OCI-LY1 (cell line): ENCODE data around the gene NBPF4.

Experiments
- H2AFZ ChIP-seq: fragments of 200-600 bp; sonication (generic), shearing (Covaris generic); 2 replicates; pipeline ENCODE4 v1.6.0; 2014; ENCODE audit warnings: antibody characterized with exemption, mild to moderate bottlenecking, low read length
- H3F3A ChIP-seq: fragments of 200-600 bp; sonication (generic), shearing (Covaris generic); 2 replicates; pipeline ENCODE4 v1.6.0; 2014; ENCODE audit warnings: mild to moderate bottlenecking, antibody characterized with exemption, low read length, moderate library complexity; ENCODE audit not compliant: insufficient read depth
- H3K27ac ChIP-seq: fragments of 200-600 bp; sonication (generic); 2 replicates; pipeline ENCODE4 v1.5.1; 2014; ENCODE audit warnings: low read length, mixed run types, mild to moderate bottlenecking, low read depth; ENCODE audit not compliant: poor library complexity, severe bottlenecking
- H3K27me3 ChIP-seq: fragments of 200-600 bp; sonication (generic); 2 replicates; pipeline ENCODE4 v1.6.0; 2014; ENCODE audit warnings: antibody characterized with exemption, mild to moderate bottlenecking, low read length, moderate library complexity; ENCODE audit not compliant: insufficient read depth
- H3K36me3 ChIP-seq: fragments of 200-600 bp; sonication (generic); 2 replicates; pipeline ENCODE4 v1.6.1; 2014; ENCODE audit warnings: mild to moderate bottlenecking, antibody characterized with exemption, low read length, moderate library complexity, mixed read lengths; ENCODE audit not compliant: insufficient read depth
- H3K4me1 ChIP-seq: fragments of 200-600 bp; sonication (generic); 2 replicates; pipeline ENCODE4 v1.5.1; 2014; ENCODE audit warnings: mild to moderate bottlenecking, low read length, moderate library complexity; ENCODE audit not compliant: insufficient read depth, severe bottlenecking
- H3K4me2 ChIP-seq: fragments of 200-600 bp; sonication (generic), shearing (Covaris generic); 2 replicates; pipeline ENCODE4 v1.6.1; 2014; ENCODE audit warnings: low read length
- H3K4me3 ChIP-seq: fragments of 200-600 bp; sonication (generic); 2 replicates; pipeline ENCODE4 v1.5.1; 2014; ENCODE audit warnings: low read length, low read depth, mild to moderate bottlenecking, mixed read lengths; ENCODE audit not compliant: poor library complexity, severe bottlenecking
- H3K79me2 ChIP-seq: fragments of 200-600 bp; shearing (Covaris generic); 2 replicates; pipeline ENCODE4 v1.6.1; 2016; ENCODE audit warnings: mixed run types, low read length, mixed read lengths; ENCODE audit not compliant: insufficient read depth
- H3K9ac ChIP-seq: fragments of 200-600 bp; sonication (generic), shearing (Covaris generic); 2 replicates; pipeline ENCODE4 v1.6.1; 2014; ENCODE audit warnings: mild to moderate bottlenecking, low read length, mixed read lengths
- H3K9me2 ChIP-seq: fragments of 200-600 bp; sonication (generic), shearing (Covaris generic); 2 replicates; pipeline ENCODE4 v1.6.1; 2014; ENCODE audit warnings: low read depth, mild to moderate bottlenecking, low read length, mixed read lengths
- H3K9me3 ChIP-seq: fragments of 200-600 bp; shearing (Covaris generic); 2 replicates; pipeline ENCODE4 v1.6.1; 2014; ENCODE audit warnings: low read length, mixed read lengths
- H4K20me1 ChIP-seq: fragments of 200-600 bp; sonication (generic), shearing (Covaris generic); 2 replicates; pipeline ENCODE4 v1.6.0; 2016; ENCODE audit warnings: mild to moderate bottlenecking, low read length; ENCODE audit not compliant: insufficient read depth
- EZH2 ChIP-seq: fragments of 200-600 bp; sonication (generic), shearing (Covaris generic); IDR thresholded peaks from 2 replicates; pipeline ENCODE4 v1.8.0; 2017; ENCODE audit warnings: borderline replicate concordance, mixed run types, mild to moderate bottlenecking, antibody characterized with exemption, low read length, moderate library complexity, mixed read lengths
- TF ChIP-seq, protein P1 (sequence below): fragments of 200-600 bp; sonication (generic), shearing (Covaris generic); IDR thresholded peaks from 2 replicates; pipeline ENCODE4 v1.5.1; 2017; ENCODE audit warnings: mild to moderate bottlenecking, antibody characterized with exemption, low read length, moderate library complexity, mixed read lengths

The NBPF4 gene

DNA sequence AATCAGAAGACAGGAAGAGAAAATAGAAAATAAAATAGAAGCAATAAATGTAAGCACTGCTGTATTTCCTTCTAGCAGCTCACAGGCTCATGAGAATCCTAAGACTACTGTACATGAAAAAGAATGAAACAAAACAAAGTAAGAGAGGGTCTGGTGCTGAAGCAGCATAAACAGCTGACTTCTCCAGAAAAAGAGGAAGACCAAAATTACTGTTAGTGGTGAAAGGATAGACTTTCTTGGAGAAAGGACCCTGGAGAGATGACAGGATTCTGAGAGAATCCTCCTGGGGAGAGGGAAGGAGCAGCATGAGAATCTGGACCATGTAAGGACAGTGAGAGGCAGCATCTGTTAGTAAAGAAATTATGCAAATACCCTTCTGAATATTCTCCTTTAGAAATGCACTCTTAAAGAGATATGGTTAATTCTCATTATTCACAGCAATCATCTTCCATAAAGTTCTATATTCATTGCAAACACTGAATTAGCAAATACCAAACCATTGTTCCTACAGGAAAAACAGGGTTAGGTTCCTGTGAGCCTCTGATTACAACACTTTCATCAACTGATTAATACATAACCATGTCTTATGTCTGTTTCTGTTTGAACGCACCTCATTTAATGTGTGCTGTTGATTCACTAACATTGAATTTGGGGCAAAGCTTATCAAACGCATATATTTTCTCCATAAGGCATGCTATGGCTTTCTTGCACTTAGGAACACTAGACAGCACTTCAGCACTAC, 60.7 kb downstream of the NBPF4 start:
- H3F3A ChIP-seq, result no peaks in the 10 kb centered on the region
- no peaks in the 10 kb centered on the region for H3K27me3 ChIP-seq
- H3K9me3 ChIP-seq, result no peaks in the 10 kb centered on the region
- no peaks in the 10 kb centered on the region for H3K79me2 ChIP-seq
- TF ChIP-seq, protein P1, sequence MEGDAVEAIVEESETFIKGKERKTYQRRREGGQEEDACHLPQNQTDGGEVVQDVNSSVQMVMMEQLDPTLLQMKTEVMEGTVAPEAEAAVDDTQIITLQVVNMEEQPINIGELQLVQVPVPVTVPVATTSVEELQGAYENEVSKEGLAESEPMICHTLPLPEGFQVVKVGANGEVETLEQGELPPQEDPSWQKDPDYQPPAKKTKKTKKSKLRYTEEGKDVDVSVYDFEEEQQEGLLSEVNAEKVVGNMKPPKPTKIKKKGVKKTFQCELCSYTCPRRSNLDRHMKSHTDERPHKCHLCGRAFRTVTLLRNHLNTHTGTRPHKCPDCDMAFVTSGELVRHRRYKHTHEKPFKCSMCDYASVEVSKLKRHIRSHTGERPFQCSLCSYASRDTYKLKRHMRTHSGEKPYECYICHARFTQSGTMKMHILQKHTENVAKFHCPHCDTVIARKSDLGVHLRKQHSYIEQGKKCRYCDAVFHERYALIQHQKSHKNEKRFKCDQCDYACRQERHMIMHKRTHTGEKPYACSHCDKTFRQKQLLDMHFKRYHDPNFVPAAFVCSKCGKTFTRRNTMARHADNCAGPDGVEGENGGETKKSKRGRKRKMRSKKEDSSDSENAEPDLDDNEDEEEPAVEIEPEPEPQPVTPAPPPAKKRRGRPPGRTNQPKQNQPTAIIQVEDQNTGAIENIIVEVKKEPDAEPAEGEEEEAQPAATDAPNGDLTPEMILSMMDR, result no peak
- TF ChIP-seq EZH2, result no peak
- no peak overlapping the region for H3K9ac ChIP-seq
- no peak overlapping the region for H3K27ac ChIP-seq
- H4K20me1 ChIP-seq, result no peaks in the 10 kb centered on the region
- H3K4me3 ChIP-seq, result no peak overlapping the region
- no peaks in the 10 kb centered on the region for H3K4me1 ChIP-seq
- H2AFZ ChIP-seq, result no peak overlapping the region
- H3K9me2 ChIP-seq, result no peaks in the 10 kb centered on the region
- H3K36me3 ChIP-seq, result no peaks in the 10 kb centered on the region
- H3K4me2 ChIP-seq, result no peak overlapping the region

- Histone ChIP-seq H3K4me1 (no peaks in the 10 kb centered on the region), H3K79me2 (no peaks in the 10 kb centered on the region), H3K27me3 (no peaks in the 10 kb centered on the region), H3F3A (no peaks in the 10 kb centered on the region), H3K9me2 (no peaks in the 10 kb centered on the region), H3K9ac (no peak overlapping the region), H3K27ac (no peak overlapping the region), H2AFZ (no peak overlapping the region), H4K20me1 (no peaks in the 10 kb centered on the region), H3K36me3 (no peaks in the 10 kb centered on the region), H3K4me3 (no peak overlapping the region), H3K9me3 (no peaks in the 10 kb centered on the region), H3K4me2 (no peak overlapping the region)
- TF ChIP-seq, protein P1, result no peak
- TF ChIP-seq EZH2, result no peak
These were observed 64.9 kb downstream of the NBPF4 start for GRCh38 chr1:108179018-108179417.
